Measurements from ENCODE around the gene PLEKHB2.
"Not testable (repeated sequence)": the region's sequence is repeated elsewhere in the genome, so short reads cannot be mapped to it uniquely, and the experiment has no call there.

Gene PLEKHB2

GRCh38 chr2:131093696-131094462, 11.3 kb upstream of the PLEKHB2 start:
- no peak for DNase-seq

DNA sequence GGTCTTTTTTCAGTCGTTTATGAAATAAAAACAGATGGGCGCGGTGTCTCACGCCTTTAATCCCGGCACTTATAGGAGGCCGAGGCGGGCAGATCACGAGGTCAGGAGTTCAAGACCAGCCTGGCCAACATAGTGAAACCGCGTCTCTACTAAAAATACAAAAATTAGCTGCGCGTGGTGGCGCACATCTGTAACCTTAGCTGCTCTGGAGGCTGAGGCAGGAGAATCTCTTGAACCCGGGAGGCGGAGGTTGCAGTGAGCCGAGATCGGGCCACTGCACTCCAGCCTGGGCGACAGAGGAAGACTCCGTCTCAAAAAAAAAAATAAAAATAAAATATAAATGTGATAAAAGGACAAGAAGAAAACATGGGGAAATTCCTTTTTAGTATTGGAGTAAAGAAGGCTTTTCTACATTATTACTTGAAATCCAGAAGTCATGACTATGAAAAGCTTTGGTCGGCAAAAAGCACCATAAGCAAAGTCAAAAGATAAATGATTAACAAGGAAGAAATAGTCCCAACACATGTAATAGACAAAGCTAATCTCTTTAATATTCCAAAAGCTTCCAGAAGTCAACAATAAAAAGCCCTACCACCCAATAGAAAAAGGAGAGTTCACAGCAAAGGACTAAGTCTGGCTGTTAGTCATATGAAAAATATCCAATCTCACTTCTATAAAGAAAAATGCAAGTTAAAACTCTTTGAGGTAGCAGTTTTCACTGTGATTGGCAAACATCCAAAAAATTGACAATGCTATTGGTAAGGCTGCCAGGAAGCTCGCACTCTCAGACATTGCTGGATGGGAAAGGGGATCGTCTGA, 10.5 kb upstream of the PLEKHB2 start:
- peak; percentile 6 for DNase-seq

- DNase-seq = no peak
These were observed 2.0 kb upstream of the PLEKHB2 start for GRCh38 chr2:131103165-131103564.

DNA sequence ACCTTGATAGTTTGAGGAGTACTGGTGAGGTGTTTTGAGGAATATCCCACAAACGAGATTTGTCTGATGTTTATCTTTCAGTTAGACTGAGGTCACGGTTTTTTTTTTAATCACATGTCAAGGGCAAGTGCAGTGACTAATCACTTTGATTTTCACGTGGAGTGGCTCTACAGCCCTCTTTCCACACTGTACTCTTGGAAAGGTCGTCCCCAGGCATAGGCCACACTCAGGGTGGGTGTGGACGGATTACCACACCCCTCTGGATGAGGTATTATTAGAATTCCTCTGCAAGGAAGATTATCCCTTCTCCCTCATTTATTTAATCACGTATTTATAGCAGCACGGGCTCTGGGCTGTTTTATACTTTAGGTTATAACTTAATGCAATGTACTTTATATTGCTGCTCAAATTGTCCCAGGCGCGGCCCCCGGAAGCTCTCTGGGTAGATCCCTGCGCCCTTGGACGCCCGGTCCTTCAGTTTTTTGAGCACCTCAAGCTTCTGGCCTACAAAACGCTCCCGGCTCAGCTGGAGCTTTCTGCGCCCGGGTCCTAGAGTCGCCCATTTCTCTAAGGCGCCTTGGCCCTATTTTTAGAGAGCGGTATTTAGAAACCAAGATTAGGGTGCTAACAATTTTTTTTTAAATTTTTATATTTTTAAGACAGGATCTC, 515 bp upstream of the PLEKHB2 start:
- DNase-seq = no peak

- DNase-seq = peak; percentile 24
These were observed 1.0 kb downstream of the PLEKHB2 start for GRCh38 chr2:131105950-131106801.

GRCh38 chr2:131112529-131112928, 7.4 kb downstream of the PLEKHB2 start:
- DNase-seq = no peak

GRCh38 chr2:131113566-131114227, 8.6 kb downstream of the PLEKHB2 start:
- DNase-seq = no peak

- DNase-seq = not testable (repeated sequence)
These were observed 9.8 kb downstream of the PLEKHB2 start for GRCh38 chr2:131114950-131115349.

DNA sequence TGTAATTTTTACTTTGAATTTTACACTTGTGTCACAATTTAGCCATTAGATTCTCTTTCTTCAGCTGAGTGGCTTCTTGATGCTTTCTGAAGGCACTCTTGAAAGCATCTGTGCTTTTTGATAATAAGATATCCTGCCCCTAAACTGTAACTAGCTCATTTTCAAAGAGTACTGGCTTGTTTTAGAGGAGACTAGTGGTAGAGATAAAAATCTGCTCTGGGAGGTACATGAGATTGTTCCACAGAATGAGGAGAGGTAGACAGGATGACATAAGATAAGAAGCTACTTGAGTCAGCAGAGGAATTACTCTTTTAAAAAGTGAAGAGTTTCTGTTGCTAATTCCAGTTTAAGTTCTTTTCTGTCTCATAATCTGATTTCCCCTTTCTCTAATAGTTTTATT, 10.6 kb downstream of the PLEKHB2 start:
- no peak for DNase-seq

- DNase-seq = no peak
These were observed 15.7 kb downstream of the PLEKHB2 start for GRCh38 chr2:131120815-131121317.

GRCh38 chr2:131121464-131121863, 16.3 kb downstream of the PLEKHB2 start:
- no peak for DNase-seq

DNA sequence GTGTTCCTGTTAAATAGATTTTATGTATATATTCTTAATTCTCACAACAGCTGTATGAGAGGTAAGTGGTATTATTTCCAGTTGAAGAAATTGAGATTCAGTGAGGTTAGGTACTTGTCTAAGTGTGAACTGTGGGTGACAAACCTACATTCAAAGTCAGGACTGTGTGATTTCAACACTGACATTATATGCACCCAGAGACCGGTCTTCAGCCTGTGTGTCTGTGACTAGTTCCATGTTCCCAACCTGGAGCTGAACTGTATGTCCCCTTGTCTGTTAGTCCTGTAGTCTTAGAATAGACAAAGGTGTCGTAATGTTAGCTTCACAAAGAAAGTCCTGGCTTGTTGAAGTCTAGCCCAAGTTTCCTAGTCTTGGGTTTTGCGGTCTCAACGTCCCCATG, 17.4 kb downstream of the PLEKHB2 start:
- DNase-seq = no peak

DNA sequence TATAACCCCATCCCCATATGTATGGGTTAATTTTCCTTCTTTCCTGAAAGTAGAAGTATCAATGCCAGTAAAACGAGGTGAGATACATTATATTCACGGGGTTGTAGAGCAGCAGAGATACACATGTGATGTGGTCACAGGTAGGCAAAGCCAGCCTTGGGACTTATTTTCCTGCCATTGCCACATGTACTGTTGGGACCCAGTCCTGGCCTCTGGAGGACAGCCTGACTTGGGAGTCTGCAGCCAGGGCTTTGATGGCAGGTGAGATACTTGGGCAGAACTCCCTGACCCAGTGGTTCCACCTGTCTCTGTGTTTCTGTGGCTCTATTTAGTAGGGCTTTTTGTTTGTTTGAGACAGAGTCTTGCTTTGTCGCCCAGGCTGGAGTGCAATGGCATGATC, 18.1 kb downstream of the PLEKHB2 start:
- DNase-seq = no peak

- no peak for DNase-seq
These were observed 20.1 kb downstream of the PLEKHB2 start for GRCh38 chr2:131125195-131125757.

- DNase-seq = no peak
These were observed 21.3 kb downstream of the PLEKHB2 start for GRCh38 chr2:131126436-131126835.

DNA sequence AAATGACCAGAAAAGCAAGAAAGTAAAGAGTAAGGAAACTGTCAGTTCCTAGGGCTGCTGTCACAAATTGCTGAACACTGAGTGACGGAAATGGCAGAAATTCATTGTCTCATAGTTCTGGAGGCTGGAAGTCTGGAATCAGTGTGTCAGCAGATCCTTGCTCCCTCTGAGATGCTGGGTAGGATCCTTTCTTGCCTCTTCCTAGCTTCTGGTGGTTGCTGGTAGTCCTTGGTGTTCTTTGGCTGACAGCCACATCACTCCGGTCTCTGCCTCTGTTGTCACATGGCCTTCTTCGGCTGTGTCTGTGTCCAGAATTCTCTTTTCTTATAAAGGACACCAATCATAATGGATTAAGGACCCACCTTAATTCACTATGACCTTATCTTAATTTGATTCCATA, 21.9 kb downstream of the PLEKHB2 start:
- DNase-seq = no peak

- DNase-seq = no peak
These were observed 22.8 kb downstream of the PLEKHB2 start for GRCh38 chr2:131127981-131128380.

DNA sequence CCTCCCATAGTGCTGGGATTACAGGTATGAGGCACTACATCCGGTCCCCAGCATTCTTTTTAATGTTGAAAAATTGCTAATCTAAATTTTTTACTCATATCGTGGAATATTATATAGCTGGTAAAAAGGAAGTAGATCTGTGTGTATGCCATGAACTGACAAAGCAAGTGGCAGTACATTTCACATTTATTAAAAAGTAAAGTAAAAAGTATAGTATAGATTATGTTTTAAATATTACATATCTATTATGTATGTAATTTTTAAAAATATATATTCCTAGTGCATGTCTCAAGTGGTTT, 25.1 kb downstream of the PLEKHB2 start:
- DNase-seq = no peak

DNA sequence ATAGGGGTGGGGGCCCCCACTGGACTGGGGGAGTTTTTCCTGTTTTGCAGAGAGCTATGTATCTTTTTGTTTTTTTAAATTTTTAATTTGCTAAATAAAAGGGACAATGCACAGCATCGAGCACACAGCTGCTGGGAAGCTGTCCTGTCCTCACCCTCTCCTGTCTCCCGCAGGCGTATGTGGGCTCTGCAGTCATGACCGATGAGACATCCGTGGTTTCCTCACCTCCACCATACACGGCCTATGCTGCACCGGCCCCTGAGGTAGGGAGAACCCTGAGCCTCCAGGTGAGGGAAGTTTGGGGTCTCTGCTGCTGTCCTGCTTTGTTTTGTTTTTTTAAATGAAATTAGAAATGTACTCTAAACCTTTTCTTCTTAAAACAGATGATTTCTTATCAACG, 27.6 kb downstream of the PLEKHB2 start:
- DNase-seq = no peak

DNA sequence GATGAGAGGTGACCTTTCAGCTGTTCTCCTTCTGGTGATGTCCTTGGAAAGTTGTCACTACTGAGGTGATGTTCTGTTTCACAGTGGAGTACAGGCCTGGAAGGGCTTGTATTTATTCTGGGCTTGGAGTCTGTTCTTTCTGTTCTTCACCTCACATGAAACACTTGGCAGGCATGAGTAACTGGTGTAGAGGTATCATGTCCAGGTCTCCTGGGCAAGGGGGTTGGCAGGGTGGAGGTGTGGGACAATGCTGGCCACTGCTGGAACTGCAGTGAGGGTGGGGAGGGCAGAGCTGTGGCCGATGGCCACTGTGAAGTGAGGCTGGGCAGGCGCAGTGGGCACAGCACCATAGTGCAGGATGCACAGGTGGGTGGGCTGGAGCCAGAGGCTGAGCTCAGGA, 35.4 kb downstream of the PLEKHB2 start:
- no peak for DNase-seq

DNA sequence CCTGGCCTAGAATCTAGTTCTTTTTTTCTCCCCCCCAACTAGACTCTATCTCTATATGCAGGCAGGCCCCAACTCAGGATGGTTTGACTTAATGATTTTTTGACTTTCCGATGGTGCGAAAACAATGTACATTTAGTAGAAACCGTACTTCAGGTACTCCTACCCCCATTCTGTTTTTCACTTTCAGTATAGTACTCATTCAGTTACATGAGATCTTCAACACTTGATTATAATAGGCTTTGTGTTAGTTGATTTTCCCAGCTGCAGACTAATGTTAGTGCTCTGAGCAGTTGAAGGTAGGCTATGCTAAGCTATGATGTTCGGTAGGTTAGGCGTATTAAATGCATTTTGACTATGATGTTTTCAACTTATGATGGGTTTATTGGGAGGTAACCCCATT, 37.7 kb downstream of the PLEKHB2 start:
- no peak for DNase-seq

DNA sequence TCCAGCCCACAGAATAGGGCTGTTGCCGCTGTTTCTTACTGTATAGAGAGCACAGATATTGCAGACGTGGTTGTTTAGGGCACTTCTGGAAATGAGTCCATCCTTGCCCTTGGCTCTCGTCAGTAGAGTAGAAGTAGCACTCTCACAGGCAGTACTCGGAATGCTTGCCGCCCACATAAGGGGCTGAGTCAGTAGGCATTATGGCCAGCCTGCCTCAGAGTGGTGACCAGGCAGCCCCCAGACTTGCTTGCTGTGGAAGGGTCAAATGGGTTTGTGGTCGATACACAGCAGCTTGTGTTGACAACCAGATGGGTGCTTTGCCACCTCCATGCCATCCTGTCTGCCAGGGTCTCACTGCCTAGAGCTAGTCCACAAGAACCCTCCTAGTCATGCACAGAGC, 38.7 kb downstream of the PLEKHB2 start:
- no peak for DNase-seq

Data from eye (tissue), 1 donor.